Umbilical cord (tissue), 2 donors: ENCODE results near the gene USP14. TPM values are rescaled to one million over a fixed set of nuclear protein-coding genes. Genes with fewer than 3 reads are reported as not detected.

Experiments used
- DNase-seq: peaks from one replicate; pipeline ENCODE4 v3.0.0-alpha.2; 2015; ENCODE audit warnings: low spot score
- total RNA-seq: library from RNA; depleted of rRNA; stranded (reverse); fragments of >200 nt; gene quantifications from one replicate; pipeline ENCODE4 v1.2.3, GENCODE V29; 2014; ENCODE audit warnings: low replicate concordance; ENCODE audit not compliant: insufficient read depth

USP14 gene
- total RNA-seq, 1 donor from 2014 or later: 22.6 TPM

DNA sequence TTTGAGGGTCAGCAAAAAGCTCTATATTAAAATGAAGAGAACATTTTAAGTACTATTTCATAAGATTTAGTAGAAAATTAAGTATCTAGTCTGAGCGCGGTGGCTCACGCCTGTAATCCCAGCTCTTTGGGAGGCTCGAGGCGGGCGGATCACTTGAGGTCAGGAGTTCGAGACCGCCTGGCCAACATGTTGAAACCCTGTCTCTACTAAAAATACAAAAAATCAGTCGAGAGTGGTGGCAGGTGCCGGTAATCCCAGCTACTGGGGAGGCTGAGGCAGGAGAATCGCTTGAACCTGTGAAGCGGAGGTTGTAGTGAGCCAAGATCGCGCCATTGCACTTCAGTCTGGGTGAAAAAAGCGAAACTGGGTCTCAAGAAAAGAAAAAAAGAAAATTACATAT, 1.6 kb downstream of the USP14 start:
- DNase-seq: no peak

DNA sequence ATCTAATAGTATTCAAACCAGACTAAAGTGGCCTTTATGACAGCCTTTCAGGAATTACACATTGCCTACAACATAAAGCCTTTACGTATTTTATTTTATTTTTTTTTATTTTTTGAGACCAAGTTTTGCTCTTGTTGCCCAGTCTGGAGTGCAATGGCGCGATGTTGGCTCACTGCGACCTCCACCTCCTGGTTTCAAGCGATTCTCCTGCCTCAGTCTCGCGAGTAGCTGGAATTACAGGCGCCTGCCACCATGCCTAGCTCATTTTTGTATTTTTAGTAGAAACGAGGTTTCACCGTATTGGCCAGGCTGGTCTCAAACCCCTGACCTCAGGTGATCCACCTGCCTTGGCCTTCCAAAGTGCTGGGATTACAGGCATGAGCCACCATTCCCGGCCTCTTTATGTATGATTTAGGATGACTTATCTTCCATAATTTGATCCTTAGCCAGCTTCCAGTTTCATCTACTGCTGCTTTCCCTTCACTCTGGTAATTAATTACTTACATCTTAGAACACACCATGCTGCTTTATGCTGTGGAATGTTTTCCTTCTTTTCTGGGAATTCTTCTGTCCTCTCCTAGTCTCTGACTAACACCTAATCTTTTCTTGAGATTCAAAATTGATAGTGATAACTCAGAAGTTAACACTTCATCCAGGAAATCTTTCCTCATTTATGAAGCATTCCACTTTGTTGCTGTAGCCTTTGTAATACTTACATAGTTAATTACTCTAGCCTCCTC, 2.6 kb downstream of the USP14 start:
- no peak for DNase-seq

DNA sequence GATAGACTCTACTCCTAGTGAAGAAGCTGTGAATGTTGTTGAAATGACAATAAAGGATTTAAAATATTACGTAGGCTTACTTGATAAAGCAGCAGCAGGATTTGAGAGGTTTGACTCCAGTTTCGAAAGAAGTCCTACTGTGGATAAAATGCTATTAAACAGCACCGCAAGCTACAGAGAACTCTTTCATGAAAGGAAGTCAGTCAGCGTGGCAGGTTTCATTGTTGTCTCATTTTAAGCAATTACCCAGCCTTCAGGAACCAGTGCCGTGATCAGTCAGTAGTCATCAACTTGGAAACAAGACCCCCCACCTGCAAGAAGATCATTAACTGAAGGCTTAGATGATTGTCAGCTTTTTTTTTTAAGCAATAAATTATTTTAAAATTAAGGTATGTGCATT, 14.0 kb downstream of the USP14 start:
- DNase-seq: no peak

DNA sequence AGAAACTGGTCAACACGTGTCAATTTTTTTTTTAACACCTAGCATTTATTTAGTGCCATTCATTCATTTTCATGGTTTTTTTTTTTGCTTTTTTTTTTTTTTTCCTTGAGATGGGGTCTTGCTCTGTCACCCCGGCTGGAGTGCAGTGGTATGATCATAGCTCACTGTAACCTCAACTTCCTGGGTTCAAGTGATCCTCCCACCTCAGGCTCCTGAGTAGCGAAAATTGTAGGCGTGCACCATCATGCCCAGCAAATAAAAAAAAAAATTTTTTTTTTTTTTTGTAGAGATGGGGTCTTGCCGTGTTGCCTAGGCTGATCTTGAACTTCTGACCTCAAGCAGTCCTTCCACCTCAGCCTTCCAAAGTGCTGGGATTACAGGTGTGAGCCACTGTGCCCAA, 21.1 kb downstream of the USP14 start:
- no peak for DNase-seq

DNA sequence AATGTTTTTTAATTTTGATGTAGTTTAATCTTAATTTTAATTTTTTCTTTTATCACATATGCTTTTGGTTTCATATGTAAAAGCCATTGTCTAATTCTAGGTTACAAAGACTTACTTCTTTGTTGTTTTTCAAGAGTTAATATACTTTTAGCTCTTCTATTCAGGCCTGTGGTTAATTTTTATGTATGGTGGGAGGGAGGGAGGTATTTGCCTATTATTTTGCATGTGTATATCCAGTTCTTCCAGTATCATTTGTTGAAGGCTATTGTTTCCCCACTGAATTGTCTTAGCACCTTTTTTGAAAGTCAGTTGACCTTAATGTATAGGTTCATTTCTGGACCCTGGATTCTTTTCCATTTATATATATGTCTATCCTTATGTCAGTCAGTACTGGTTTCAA, 23.4 kb downstream of the USP14 start:
- DNase-seq: no peak

DNA sequence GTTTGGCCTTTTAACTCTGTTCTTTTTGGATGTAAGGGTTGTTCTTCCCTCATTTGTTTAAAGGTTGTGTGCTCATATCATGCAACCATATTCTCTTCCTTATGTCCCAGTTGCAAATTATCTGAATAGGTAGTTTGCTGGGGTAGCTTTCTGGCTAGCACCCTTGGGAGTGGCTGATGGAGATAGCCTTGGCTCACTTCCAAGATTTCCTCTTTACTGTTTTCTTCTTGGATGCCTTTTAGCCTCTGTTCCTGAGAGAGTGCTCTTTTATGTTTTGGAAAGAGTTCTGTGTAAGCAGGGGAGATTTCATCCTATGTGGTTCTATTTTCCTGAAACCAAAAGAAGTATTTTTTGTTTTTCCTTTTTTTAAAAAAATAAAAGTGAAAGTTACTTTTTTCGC, 25.4 kb downstream of the USP14 start:
- DNase-seq: peak; percentile 1

DNA sequence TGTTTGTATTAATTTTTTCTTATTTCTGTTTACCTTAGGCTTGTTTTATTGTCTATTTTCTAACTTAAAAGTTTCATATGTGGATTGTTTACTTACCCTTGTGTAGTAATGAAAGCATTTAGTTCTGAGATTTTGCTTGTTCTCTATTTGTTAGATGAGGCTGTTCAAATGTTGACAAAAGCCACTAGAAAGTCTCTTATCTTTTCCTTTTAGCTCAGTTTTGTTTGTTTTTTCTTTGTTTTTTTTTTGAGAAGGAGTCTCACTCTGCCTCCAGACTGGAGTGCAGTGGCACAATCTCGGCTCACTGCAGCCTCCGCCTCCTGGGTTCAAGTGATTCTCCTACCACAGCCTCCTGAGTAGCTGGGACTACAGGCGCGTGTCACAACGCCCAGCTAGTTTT, 30.9 kb downstream of the USP14 start:
- no peak for DNase-seq

DNA sequence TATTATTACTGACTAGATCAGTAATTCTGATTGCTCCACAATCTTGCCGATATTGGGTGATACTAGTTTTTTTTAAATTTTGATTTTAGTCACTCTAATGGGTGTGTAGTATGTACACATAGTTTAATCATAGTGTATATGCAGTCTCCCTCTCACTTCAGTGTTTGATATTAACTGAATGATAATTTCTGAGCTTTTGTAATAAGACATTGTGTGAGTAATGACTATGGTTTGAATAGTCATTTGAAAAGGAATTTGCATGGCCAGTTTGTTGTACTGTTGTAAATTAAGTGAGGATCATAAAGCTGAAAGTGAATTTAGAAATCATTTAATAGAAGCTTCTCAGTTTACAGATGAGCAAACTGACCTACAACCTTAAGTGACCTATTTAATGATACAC, 33.4 kb downstream of the USP14 start:
- DNase-seq: no peak

DNA sequence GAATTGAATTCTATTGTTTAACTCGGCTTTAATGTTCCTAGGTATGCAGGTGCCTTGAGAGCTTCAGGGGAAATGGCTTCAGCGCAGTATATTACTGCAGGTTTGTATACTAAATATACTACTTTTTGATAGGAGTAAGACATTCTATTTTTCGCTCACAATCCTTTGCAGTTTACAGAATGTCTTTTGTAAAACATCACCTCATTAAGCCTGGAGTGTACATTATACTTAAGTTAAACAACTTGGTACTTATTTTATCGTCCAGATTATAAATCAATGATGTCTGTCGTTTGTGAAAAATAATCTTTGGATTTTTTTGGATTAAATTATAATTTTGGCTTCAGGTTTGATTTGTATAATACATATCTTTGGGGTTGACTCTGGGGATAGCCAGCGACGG, 34.4 kb downstream of the USP14 start:
- DNase-seq: no peak

DNA sequence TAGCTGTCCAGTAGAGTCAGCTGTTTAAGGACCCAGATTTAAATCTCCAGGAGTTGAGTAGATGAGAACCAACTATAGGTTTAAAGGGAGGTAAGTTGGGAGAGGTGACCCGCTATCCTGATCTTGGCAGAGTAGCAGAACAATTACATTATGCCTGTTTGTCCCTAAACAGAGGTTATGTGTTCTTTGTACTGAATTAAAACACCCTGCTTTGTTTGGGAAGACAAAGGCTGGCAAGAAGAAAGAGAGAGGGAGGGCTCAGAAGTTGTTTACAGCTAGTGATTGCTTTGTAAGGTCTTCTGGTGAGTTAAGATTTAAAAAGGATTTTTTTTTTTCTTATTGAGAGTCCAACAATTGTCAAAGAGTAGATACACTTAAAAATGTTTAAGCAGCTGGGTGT, 37.3 kb downstream of the USP14 start:
- DNase-seq: no peak

DNA sequence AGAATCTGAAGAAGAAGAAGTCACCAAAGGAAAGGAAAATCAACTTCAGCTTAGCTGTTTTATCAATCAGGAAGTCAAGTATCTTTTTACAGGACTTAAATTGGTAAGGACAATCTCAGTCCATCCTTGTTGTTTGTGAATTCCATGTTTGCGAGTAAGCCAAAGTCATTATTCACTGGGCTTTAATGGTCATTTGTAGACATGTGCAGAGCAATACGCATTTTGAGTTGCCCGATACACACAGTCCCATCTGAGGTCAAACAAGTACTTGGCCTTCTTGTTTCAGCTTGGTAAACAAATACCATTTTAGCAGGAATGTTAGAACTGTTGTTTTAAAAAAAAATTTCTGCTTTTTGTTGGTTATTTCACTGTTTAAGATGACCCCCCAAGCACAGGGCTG, 40.9 kb downstream of the USP14 start:
- DNase-seq: no peak

DNA sequence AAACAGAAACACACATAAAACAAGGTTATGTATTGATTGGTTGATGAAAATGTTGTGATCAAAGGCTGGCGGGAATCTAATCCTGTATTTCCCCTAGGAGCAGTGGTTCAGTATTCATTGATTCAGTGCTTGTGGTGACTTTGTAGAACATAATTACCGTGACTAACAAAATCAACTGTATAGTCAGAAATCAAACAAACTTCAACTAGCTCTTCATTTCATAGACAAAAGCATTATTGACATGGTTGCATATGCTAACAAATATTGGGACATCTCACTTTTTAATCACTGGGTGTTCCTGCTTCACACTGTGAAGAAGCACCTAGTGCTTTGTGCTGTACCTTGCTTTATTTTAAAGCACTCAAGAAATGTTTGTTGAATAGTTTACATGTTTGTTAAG, 41.4 kb downstream of the USP14 start:
- no peak for DNase-seq

DNA sequence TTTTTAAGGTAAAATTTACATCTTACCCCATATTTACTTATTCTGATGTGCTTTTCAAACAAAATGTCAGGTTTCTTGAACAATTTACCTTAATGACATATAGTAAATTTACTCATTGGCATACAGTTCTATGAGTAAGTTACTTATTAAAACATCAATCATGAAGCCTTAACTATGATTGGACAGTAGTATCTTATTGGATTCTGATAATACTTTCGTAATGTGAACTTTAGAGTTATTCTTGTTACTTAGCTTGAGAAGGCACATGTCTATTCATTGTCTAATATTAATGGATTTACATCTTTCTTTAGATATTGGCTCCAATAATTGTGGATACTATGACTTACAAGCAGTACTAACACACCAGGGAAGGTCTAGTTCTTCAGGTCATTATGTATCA, 51.7 kb downstream of the USP14 start:
- no peak for DNase-seq

DNA sequence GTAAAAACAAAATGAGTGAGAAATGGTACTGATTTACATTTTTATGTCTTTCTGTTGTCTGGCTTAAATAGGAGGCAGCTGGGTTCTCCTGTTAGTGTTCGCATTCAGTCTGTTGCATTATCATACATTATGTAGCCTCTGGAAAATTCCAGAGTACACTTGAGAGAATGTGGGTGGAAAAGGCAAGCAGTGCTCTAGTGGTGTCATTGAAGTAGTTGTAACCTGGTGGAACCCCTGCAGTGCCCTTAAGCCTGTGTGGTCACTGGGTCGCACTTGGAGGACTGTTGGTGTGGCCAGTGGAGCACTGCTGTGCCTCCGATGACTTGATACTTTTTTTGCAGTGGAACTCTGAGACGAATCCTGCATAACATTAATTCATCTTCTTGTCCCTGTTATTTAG, 52.4 kb downstream of the USP14 start:
- no peak for DNase-seq

DNA sequence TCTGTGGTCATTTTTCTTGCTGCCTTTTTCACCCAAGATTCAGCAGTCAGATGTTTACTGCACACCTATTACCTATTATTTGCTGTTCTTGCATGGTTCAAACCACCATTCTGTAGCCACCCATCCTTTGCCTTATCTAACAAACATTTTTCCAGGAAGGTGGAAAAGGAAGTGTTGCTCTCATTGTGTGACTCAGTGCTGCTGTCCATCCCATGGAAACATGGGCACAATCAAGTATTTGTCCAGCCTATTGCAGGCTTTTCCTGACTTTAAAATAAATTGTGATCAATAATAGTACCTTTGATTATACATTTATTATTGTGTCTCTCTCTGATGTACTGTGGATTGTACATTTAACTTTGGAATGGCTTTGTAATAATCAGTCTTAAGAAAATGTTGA, 53.2 kb downstream of the USP14 start:
- no peak for DNase-seq

DNA sequence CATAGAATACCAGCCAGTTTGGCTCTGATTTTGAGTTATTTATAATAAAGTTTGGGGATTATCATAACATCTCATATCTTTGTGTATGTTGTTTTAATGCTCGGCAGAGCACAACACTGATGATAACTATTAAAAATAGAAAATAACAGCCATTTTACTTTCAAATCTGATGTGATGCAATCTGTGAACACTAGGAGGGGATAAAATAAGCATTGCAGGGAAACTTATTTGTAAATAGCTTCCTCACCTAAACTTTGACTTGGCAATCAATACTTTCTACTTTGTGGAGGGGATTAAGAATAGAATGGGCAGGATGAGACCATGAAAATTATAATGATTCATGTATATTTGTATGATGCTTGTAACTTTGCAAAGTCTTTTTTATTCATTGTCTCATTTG, 54.4 kb downstream of the USP14 start:
- no peak for DNase-seq

DNA sequence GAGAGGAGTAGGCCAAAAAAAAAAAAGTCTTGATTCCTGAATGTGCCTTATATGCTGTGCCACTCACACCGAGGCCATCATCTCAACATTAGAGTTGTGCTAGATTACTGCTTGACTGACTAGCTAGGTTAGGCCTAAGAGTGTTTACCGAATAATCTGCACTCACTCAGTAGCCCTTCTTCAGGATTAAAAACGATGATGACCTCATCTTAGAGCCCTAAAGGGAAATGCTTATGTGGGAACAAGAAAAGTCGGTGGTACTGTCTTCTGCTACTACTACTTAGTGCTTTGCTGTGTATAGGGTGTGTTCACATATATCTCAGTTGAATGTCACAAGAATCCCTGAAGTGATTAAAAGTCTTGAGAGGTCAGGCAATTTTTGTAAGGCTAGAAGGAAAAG, 55.1 kb downstream of the USP14 start:
- DNase-seq: no peak

DNA sequence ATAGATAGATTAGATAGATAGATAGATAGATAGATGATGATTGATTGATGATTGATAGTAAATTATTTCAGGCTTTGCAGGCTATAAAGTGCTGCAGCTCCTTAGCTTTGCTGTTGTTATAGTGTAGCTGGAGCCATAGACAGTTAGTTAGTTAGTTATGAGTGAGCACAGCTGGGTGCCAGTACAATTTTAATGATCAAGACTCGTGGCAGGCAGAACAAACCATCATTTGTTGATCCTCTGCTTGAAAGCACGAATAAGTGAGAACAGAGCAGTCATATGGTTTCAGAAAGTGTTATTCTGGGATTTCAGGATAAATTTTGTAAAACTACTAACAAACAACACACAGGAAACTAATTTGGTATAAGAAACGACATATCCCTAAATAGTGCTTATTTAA, 55.6 kb downstream of the USP14 start:
- no peak for DNase-seq

DNA sequence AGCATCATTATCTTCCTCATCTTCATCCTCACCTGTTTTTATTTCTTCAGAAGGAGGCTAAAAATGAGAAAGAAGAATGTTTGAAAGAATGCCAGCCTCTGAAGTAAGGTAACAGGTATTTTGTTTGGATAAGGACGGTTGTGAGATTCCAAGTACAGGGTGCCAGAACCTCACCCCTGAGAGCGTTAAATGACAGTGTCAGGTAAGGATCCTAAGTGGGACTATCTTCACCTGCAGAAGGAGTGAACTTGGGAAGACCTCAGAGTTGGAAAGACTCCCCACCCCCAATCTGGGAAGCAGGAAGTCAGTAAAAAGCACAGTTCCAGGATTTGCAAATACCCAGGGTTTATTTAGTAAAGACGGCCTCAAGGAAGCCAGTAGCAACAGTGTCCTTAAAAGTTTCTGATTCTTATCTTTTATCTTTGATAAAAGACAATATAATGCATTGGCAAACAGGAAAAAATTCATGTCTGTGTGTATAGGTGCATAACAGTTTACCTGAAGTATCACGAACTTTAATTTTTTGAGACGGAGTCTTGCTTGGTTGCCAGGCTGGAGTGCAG, 57.2 kb downstream of the USP14 start:
- no peak for DNase-seq

DNA sequence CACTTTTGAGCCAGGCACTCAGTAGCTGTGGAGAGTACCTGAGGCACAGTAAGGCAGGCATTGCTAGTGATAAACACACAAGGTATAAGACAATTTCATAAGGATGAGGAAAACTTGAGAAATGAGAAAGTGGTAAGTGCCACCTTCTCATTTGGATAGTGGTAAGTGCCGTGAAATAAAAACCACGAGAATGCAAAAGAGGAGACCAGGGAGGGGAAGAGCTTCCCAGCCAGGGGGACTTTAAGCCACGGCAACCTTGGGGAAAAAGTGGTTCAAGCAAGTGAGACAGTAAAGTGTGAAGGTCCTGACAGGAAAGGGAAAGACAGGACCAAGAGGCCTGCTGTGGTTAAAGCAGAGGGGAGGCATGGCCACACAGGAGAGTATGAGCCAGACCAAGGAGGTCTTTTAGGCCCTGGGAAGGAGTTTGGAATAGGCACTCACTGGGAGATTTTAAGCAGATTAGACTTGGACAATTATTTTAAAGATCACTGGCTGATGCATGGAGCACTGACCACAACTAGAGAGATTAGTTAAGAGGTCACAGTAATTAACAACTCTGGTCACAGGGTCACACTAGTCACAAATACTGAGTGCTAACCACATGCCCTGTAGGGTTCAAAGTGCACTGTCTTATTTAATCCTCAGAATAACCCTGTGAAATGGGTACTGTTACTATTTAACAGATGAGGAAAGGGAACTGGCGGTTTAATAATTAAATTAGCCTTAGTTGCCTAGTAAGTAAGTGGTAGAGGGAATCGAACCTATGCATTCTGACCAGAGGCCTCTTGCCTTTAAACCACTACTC, 59.4 kb downstream of the USP14 start:
- no peak for DNase-seq

DNA sequence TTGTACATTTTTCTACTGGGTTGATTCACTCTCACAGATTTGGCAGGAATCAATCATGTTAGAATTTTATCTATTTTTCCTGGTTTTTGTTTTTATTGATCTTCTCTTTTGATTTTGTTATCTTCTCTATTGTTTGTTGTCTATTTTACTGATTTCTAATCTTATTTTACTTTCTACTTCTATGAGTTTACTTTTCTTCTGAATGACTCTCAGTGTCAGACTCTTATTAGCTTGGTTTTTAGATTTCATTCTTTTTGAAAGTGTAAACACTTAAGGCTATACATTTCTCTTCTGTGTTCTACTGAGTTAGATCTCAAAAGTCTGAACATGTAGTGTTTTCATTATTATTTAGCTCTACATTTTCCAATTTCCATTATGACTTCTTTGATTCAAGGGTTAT, 62.4 kb downstream of the USP14 start:
- DNase-seq: no peak

DNA sequence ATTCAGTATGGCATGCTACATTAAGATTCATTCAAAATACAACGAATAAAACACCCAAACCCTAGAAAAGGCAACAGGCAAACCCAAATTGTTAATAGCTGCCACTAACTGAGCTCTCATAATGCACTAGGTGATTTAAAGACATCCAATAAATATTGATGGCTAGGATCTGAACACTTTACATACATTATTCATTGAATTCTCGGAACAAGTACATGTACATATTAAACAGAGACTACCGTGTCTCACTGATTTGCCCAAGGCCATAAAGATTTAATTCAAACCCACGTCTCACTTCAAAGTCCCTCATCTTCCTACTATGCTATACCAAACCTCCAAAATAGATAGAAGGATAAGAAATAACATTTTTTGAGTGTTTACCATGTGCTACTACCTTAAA, 67.4 kb downstream of the USP14 start:
- no peak for DNase-seq

DNA sequence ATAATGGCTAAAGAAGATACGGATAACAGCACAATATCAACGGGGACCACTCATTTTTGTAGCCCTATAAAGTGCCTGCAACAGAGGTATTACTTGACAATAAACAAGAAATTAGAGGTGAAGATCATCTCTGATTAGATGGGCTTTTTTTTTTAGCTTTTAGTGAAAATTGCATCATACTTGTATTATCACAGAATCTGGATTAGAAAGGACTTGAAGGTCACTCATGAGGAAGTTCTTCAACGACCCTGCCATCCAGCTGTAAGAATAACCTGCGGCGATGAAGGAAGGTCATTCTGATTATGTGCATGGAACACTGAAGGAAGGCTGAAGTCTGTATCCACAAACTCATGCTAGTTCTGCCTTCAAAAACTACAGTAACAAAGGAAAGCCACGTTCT, 69.0 kb downstream of the USP14 start:
- no peak for DNase-seq
